22Rv1 (cell line): Measurements from ENCODE around the gene FLACC1.

Source experiments
- CTCF ChIP-seq: fragments of 450-650 bp; IDR thresholded peaks from 2 replicates; pipeline ENCODE4 v1.5.1; 2017; ENCODE audit warnings: mild to moderate bottlenecking
- ZFX ChIP-seq: fragments of 450-650 bp; IDR thresholded peaks from 2 replicates; pipeline ENCODE4 v1.6.1; 2017; ENCODE audit warnings: antibody characterized with exemption, borderline replicate concordance

- TF ChIP-seq CTCF (no peak), ZFX (no peak)
These were observed 106.4 kb downstream of the FLACC1 start for GRCh38 chr2:201250741-201251140.
